HepG2 (cell line): Measurements from ENCODE around the gene S1PR2. TPM values are rescaled to one million over a fixed set of nuclear protein-coding genes. Genes with fewer than 3 reads are reported as not detected.
A peak's percentile ranks its signal among the peaks of the same experiment; 100 is the strongest.

Source experiments
- ATAC-seq: fragments of 200-7000 bp; cut with Tn5 transposase; 3 replicates; pipeline ENCODE4 v1.9.1; 2020; ENCODE audit warnings: mild to moderate bottlenecking, moderate library complexity
- BruUV-seq: library from RNA; stranded (reverse); fragments of 400-500 nt; replicated peaks from 2 replicates; lab custom pipeline; 2021; lab: Mats Ljungman, UMichigan
- CTCF ChIA-PET: fragments of 300-600 bp; formaldehyde crosslinking; extraction: SDS; loops from one replicate; lab custom pipeline; 2021; ENCODE audit warnings: low total read pairs, inconsistent platforms, low intra/inter-chr PET ratio; lab: Yijun Ruan, JAX
- POLR2A ChIA-PET: fragments of 350-600 bp; sonication (Branson Sonifier 250); formaldehyde crosslinking; loops from one replicate; lab custom pipeline; 2020; ENCODE audit warnings: antibody characterized with exemption, inconsistent platforms; lab: Yijun Ruan, JAX
- DNase-seq: peaks from one replicate; pipeline ENCODE4 v3.0.0-alpha.2; 2015; ENCODE audit warnings: low spot score
- FAIRE-seq: peaks from 3 replicates; lab custom pipeline; 2011; peaks lifted over from hg19 to GRCh38; lab: Jason Lieb, UNC
- H2AFZ ChIP-seq: one replicate; pipeline ENCODE4 v1.6.1; 2011; ENCODE audit warnings: low read length, inconsistent platforms
- H3K27ac ChIP-seq: fragments of 300-600 bp; 3 replicates; pipeline ENCODE4 v1.8.0; 2011; ENCODE audit warnings: mixed run types, mild to moderate bottlenecking, mixed read lengths, low read length, inconsistent platforms; ENCODE audit not compliant: insufficient read depth; ENCODE audit errors: extremely low read length
- H3K27me3 ChIP-seq, 2 experiments: fragments of 200-600 bp in 1 of 2; 2 replicates in 1 of 2; 3 replicates in 1 of 2; pipeline versions ENCODE4 v1.6.0 to v1.8.0; 2011; ENCODE audit warnings: low read length in 2 of 2, mild to moderate bottlenecking in 2 of 2, moderate library complexity in 2 of 2, inconsistent platforms in 1 of 2; ENCODE audit not compliant: insufficient read depth in 2 of 2, control insufficient read depth in 1 of 2
- H3K36me3 ChIP-seq, 2 experiments: fragments of 200-600 bp in 1 of 2; replicated peaks in 1 of 2; 2 replicates in 1 of 2; 3 replicates in 1 of 2; pipeline versions ENCODE4 v1.5.1 to v1.8.0; 2011; ENCODE audit warnings: low read length in 2 of 2, inconsistent platforms in 1 of 2; ENCODE audit not compliant: insufficient read depth in 2 of 2, control insufficient read depth in 1 of 2
- H3K4me1 ChIP-seq: 2 replicates; pipeline ENCODE4 v1.5.1; 2012; ENCODE audit warnings: low read length, inconsistent platforms; ENCODE audit not compliant: insufficient read depth
- H3K4me2 ChIP-seq: 2 replicates; pipeline ENCODE4 v1.6.0; 2011; ENCODE audit warnings: low read depth, low read length, inconsistent platforms
- H3K4me3 ChIP-seq, 3 experiments: fragments of 200-600 bp in 1 of 3; sonication (generic), shearing (Covaris generic) in 1 of 3; replicated peaks in 1 of 3; 2 replicates each; pipeline ENCODE4 v1.5.1; 2011 to 2016; ENCODE audit warnings: low read length in 3 of 3, inconsistent platforms in 2 of 3, low read depth in 2 of 3, mild to moderate bottlenecking in 2 of 3, control low read depth in 1 of 3, mixed read lengths in 1 of 3; ENCODE audit not compliant: insufficient read depth in 1 of 3
- H3K79me2 ChIP-seq: one replicate; pipeline ENCODE4 v1.6.1; 2011; ENCODE audit warnings: low read length, inconsistent platforms; ENCODE audit not compliant: insufficient read depth
- H3K9ac ChIP-seq: 2 replicates; pipeline ENCODE4 v1.6.0; 2011; ENCODE audit warnings: mild to moderate bottlenecking, low read depth, low read length, inconsistent platforms; ENCODE audit not compliant: insufficient read depth
- H3K9me3 ChIP-seq: 2 replicates; pipeline ENCODE4 v1.5.1; 2012; ENCODE audit warnings: mild to moderate bottlenecking, low read length
- H4K20me1 ChIP-seq: 2 replicates; pipeline ENCODE4 v1.6.0; 2011; ENCODE audit warnings: inconsistent platforms, mild to moderate bottlenecking, low read length, moderate library complexity; ENCODE audit not compliant: insufficient read depth
- ATF7 ChIP-seq, 2 experiments: fragments of 450-650 bp in 1 of 2; sonication (generic) in 1 of 2; formaldehyde crosslinking in 1 of 2; IDR thresholded peaks; 2 replicates each; pipeline versions ENCODE4 v1.4.0 to v1.6.1; 2016 to 2020; ENCODE audit warnings: antibody characterized with exemption in 1 of 2, mild to moderate bottlenecking in 1 of 2, missing genetic modification reagents in 1 of 2
- CBFB ChIP-seq: sonication (generic); formaldehyde crosslinking; IDR thresholded peaks from 2 replicates; pipeline ENCODE4 v1.4.0; 2020; ENCODE audit warnings: missing genetic modification reagents
- CSRNP2 ChIP-seq: sonication (generic); formaldehyde crosslinking; conservative IDR thresholded peaks from 2 replicates; pipeline ENCODE4 v1.8.0; 2022; ENCODE audit warnings: low read depth, missing genetic modification reagents
- FIP1L1 ChIP-seq: fragments of 200-400 bp; formaldehyde crosslinking; IDR thresholded peaks from 2 replicates; pipeline ENCODE4 v1.6.1; 2018; ENCODE audit warnings: low read depth, mild to moderate bottlenecking, low read length, moderate library complexity, borderline replicate concordance; ENCODE audit not compliant: insufficient read depth
- RNF2 ChIP-seq: fragments of 450-650 bp; conservative IDR thresholded peaks from 2 replicates; pipeline ENCODE4 v1.6.1; 2016; ENCODE audit warnings: low read depth
- SATB2 ChIP-seq: sonication (generic); formaldehyde crosslinking; IDR thresholded peaks from 2 replicates; pipeline ENCODE4 v1.5.0; 2020; ENCODE audit warnings: missing genetic modification reagents
- SP140L ChIP-seq: sonication (generic); formaldehyde crosslinking; IDR thresholded peaks from 2 replicates; pipeline ENCODE4 v1.4.0; 2020; ENCODE audit warnings: missing genetic modification reagents, borderline replicate concordance
- TCF7L2 ChIP-seq: IDR thresholded peaks from 2 replicates; pipeline ENCODE4 v1.6.1; 2011; ENCODE audit warnings: mild to moderate bottlenecking, low read depth, low read length, moderate library complexity
- ZBTB25 ChIP-seq: IDR thresholded peaks from 2 replicates; pipeline ENCODE4 v1.6.1; 2018; ENCODE audit warnings: missing genetic modification reagents
- ZC3H4 ChIP-seq: sonication (generic); formaldehyde crosslinking; IDR thresholded peaks from 2 replicates; pipeline ENCODE4 v1.4.0; 2020; ENCODE audit warnings: missing genetic modification reagents, borderline replicate concordance
- ZNF704 ChIP-seq: sonication (generic); formaldehyde crosslinking; IDR thresholded peaks from 2 replicates; pipeline ENCODE4 v1.8.1; 2023; ENCODE audit warnings: mild to moderate bottlenecking, inconsistent platforms, moderate library complexity, missing genetic modification reagents, borderline replicate concordance
- WGBS: methylation state at CpG from one replicate; pipeline ENCODE4 v1.1.6; 2017; ENCODE audit warnings: low lambda C conversion rate; 5-methylcytosine and 5-hydroxymethylcytosine counted together
- in situ Hi-C: cut with HindIII; loops from 2 replicates; pipeline ENCODE4 v1.10.0; 2017; ENCODE audit warnings: low pct_unique_long_range_greater_than_20kb; ENCODE audit not compliant: extremely low pct_ligation_motif_present
- intact Hi-C: fragments of 100-400 bp; cut with micrococcal nuclease; formaldehyde crosslinking; loops from one replicate; pipeline ENCODE4 v1.10.0; 2022; ENCODE audit not compliant: unreplicated experiment
- polyA plus RNA-seq, 8 experiments: library from polyadenylated mRNA; depleted of rRNA in 3 of 8; stranded (reverse) in 7 of 8; unstranded in 1 of 8; fragments of >200 nt; fragmentation: Illumina TruSeq in 4 of 8; extraction: Trizol in 4 of 8; gene quantifications; 2 replicates each; pipeline versions ENCODE4 v1.2.1 to v1.2.3, GENCODE V29; 2011 to 2016; ENCODE audit warnings: low read depth in 4 of 8, missing spikeins in 1 of 8, mixed read lengths in 1 of 8; ENCODE audit not compliant: insufficient read depth in 1 of 8
- total RNA-seq, 5 experiments: library from RNA; depleted of rRNA; stranded (reverse); fragments of >200 nt; fragmentation: Illumina TruSeq; extraction: Trizol; gene quantifications; 2 replicates each; pipeline ENCODE4 v1.2.3, GENCODE V29; 2016; ENCODE audit warnings: low read depth in 1 of 5

The S1PR2 gene
- total and polyA plus RNA-seq, 2 of the 13 experiments (the other 11 are each of a cell fraction or from before 2014, with no cell fraction given) = 0.91 to 1.3 TPM

- TF ChIP-seq RNF2 (no peak), CSRNP2 (CRISPR knock-in tag) (no peak)
Measured at GRCh38 chr19:10254244-10254643, 23.1 kb upstream of the S1PR2 start (continued).

GRCh38 chr19:10252707-10253106, 21.6 kb upstream of the S1PR2 start:
- ChIA-PET CTCF (no interaction called here), POLR2A (interaction anchor here (1.2 to 1.6 kb wide), 3 partner anchors 12 to 82 kb away, joined by 3 to 4 read pairs (median 3); no protein-coding TSS in a partner anchor)
- H2AFZ ChIP-seq = no peak overlapping the region
- H3K4me3 ChIP-seq = peak overlapping the region; percentile 64 to 93 (median 88)
- H3K27me3 ChIP-seq = no peaks in the 10 kb centered on the region; a peak in 1 of 5 replicates
- H3K9me3 ChIP-seq = no peaks in the 10 kb centered on the region
- in situ Hi-C loops = no loop called here
- peak overlapping the region; percentile 80 for H3K27ac ChIP-seq
- peaks cover 42% of the 10 kb centered on the region for H3K4me1 ChIP-seq
- peaks cover 7 to 30% of the 10 kb centered on the region in 2 experiments; a peak in 4 of 5 replicates for H3K36me3 ChIP-seq
- H4K20me1 ChIP-seq = no peaks in the 10 kb centered on the region
- no peak for FAIRE-seq
- peaks cover 11% of the 10 kb centered on the region for H3K79me2 ChIP-seq
- no peak for ATAC-seq
- peak overlapping the region; percentile 85 for H3K9ac ChIP-seq
- TSS peak; percentile 73 for BruUV-seq
- intact Hi-C loops = loop anchor here (5.0 kb wide), 1 partner anchor 320 kb away; no protein-coding TSS in a partner anchor
- no peak for TF ChIP-seq SP140L
- no peak for TF ChIP-seq ZNF704 (CRISPR knock-in tag)
- peak; percentile 7; the same call in 1 of the 2 replicates for TF ChIP-seq CBFB (CRISPR knock-in tag)
- no peak for TF ChIP-seq TCF7L2
- TF ChIP-seq ATF7 (IDR thresholded peaks at IDR 0.05) = peak; percentile 34
- no peak for TF ChIP-seq ATF7 (CRISPR knock-in tag; IDR thresholded peaks at IDR 0.05)
- no peak for TF ChIP-seq ZC3H4 (CRISPR knock-in tag)
- no peak for TF ChIP-seq FIP1L1
- TF ChIP-seq ZBTB25 (CRISPR knock-in tag) = no peak
- TF ChIP-seq SATB2 (CRISPR knock-in tag) = no peak
- no peak for DNase-seq
- 47% methylated on average over 4 of the region's 8 CpGs for WGBS
- peak overlapping the region; percentile 98 for H3K4me2 ChIP-seq
